Measurements from ENCODE around the gene MAPRE2.
"Not testable (repeated sequence)": the region's sequence is repeated elsewhere in the genome, so short reads cannot be mapped to it uniquely, and the experiment has no call there.

Gene MAPRE2

GRCh38 chr18:35095983-35096676, 54.9 kb downstream of the MAPRE2 start:
- no peak for DNase-seq

GRCh38 chr18:35096677-35097011, 55.4 kb downstream of the MAPRE2 start:
- no peak for DNase-seq

- DNase-seq: no peak
These were observed 56.0 kb downstream of the MAPRE2 start for GRCh38 chr18:35097195-35097594.

- no peak for DNase-seq
These were observed 56.5 kb downstream of the MAPRE2 start for GRCh38 chr18:35097763-35098162.

GRCh38 chr18:35099911-35100310, 58.7 kb downstream of the MAPRE2 start:
- no peak for DNase-seq

GRCh38 chr18:35104391-35105051, 63.3 kb downstream of the MAPRE2 start:
- no peak for DNase-seq

GRCh38 chr18:35106013-35106844, 65.0 kb downstream of the MAPRE2 start:
- no peak for DNase-seq

GRCh38 chr18:35106845-35107148, 65.6 kb downstream of the MAPRE2 start:
- no peak for DNase-seq

- no peak for DNase-seq
These were observed 66.0 kb downstream of the MAPRE2 start for GRCh38 chr18:35107216-35107615.

- not testable (repeated sequence) for DNase-seq
These were observed 66.9 kb downstream of the MAPRE2 start for GRCh38 chr18:35108088-35108487.

- no peak for DNase-seq
These were observed 68.8 kb downstream of the MAPRE2 start for GRCh38 chr18:35110059-35110458.

GRCh38 chr18:35110554-35111485, 69.6 kb downstream of the MAPRE2 start:
- no peak for DNase-seq

- no peak for DNase-seq
These were observed 71.5 kb downstream of the MAPRE2 start for GRCh38 chr18:35112696-35113095.

GRCh38 chr18:35114305-35114704, 73.1 kb downstream of the MAPRE2 start:
- no peak for DNase-seq

- no peak for DNase-seq
These were observed 75.6 kb downstream of the MAPRE2 start for GRCh38 chr18:35116784-35117318.

- DNase-seq: no peak
These were observed 76.2 kb downstream of the MAPRE2 start for GRCh38 chr18:35117372-35117771.

- DNase-seq: no peak
These were observed 76.8 kb downstream of the MAPRE2 start for GRCh38 chr18:35117951-35118411.

GRCh38 chr18:35118641-35119040, 77.4 kb downstream of the MAPRE2 start:
- DNase-seq: no peak

- DNase-seq: no peak
These were observed 79.8 kb downstream of the MAPRE2 start for GRCh38 chr18:35121038-35121437.

GRCh38 chr18:35121531-35121930, 80.3 kb downstream of the MAPRE2 start:
- DNase-seq: no peak

- no peak for DNase-seq
These were observed 81.5 kb downstream of the MAPRE2 start for GRCh38 chr18:35122586-35123224.

- no peak for DNase-seq
These were observed 82.6 kb downstream of the MAPRE2 start for GRCh38 chr18:35123811-35124210.

All from MV-4-11 (cell line).